Nephron progenitor cell (in vitro differentiated cells): ENCODE measurements around the gene GPR33.
A peak's percentile ranks its signal among the peaks of the same experiment; 100 is the strongest.

Source experiments
- DNase-seq: peaks from one replicate; pipeline ENCODE4 v3.0.0; 2021
- H3K27ac Mint-ChIP-seq: 2 replicates; pipeline ENCODE4 v1.8.0; 2021; ENCODE audit warnings: mild to moderate bottlenecking, moderate library complexity, mixed read lengths
- H3K27me3 Mint-ChIP-seq: 2 replicates; pipeline ENCODE4 v1.8.0; 2021; ENCODE audit warnings: mild to moderate bottlenecking, low read depth, mixed read lengths; ENCODE audit not compliant: poor library complexity
- H3K36me3 Mint-ChIP-seq: 2 replicates; pipeline ENCODE4 v1.8.0; 2021; ENCODE audit warnings: low read depth, mixed read lengths
- H3K4me1 Mint-ChIP-seq: 2 replicates; pipeline ENCODE4 v1.8.0; 2021; ENCODE audit warnings: mixed read lengths
- H3K4me3 Mint-ChIP-seq: 2 replicates; pipeline ENCODE4 v1.8.0; 2021; ENCODE audit warnings: mild to moderate bottlenecking, moderate library complexity, mixed read lengths
- H3K9me3 Mint-ChIP-seq: 2 replicates; pipeline ENCODE4 v1.8.0; 2021; ENCODE audit warnings: mild to moderate bottlenecking, moderate library complexity, mixed read lengths
- TF ChIP-seq, protein P1 (sequence below): fragments of 200-600 bp; sonication (generic); IDR thresholded peaks from 2 replicates; pipeline ENCODE4 v1.5.0; 2021; ENCODE audit warnings: antibody characterized with exemption

Gene GPR33

DNA sequence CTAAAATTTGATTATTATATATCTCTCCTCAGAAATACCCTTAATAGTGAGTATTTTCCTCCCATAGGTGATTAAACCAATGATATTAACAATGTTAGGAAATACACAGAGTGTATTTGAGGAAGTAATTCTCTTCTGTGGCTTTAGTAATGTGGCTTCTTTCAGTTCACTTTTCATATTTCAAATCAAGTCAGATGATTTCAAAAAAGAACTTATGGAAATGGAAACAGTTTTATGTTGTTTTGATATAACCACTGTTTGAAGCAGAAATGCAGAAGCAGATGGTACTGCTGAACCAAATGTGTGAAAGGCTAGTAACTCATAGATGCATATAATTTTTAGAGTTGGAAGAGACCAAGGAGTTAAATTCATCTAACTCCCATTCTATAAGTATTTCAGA is 1.9 kb upstream of the GPR33 start:
- Mint-ChIP-seq H3K4me3 (no peak overlapping the region), H3K27ac (no peak overlapping the region), H3K4me1 (no peaks in the 10 kb centered on the region), H3K27me3 (no peaks in the 10 kb centered on the region), H3K36me3 (no peaks in the 10 kb centered on the region), H3K9me3 (no peaks in the 10 kb centered on the region)
- TF ChIP-seq, protein P1, sequence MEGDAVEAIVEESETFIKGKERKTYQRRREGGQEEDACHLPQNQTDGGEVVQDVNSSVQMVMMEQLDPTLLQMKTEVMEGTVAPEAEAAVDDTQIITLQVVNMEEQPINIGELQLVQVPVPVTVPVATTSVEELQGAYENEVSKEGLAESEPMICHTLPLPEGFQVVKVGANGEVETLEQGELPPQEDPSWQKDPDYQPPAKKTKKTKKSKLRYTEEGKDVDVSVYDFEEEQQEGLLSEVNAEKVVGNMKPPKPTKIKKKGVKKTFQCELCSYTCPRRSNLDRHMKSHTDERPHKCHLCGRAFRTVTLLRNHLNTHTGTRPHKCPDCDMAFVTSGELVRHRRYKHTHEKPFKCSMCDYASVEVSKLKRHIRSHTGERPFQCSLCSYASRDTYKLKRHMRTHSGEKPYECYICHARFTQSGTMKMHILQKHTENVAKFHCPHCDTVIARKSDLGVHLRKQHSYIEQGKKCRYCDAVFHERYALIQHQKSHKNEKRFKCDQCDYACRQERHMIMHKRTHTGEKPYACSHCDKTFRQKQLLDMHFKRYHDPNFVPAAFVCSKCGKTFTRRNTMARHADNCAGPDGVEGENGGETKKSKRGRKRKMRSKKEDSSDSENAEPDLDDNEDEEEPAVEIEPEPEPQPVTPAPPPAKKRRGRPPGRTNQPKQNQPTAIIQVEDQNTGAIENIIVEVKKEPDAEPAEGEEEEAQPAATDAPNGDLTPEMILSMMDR: no peak
- no peak for DNase-seq

DNA sequence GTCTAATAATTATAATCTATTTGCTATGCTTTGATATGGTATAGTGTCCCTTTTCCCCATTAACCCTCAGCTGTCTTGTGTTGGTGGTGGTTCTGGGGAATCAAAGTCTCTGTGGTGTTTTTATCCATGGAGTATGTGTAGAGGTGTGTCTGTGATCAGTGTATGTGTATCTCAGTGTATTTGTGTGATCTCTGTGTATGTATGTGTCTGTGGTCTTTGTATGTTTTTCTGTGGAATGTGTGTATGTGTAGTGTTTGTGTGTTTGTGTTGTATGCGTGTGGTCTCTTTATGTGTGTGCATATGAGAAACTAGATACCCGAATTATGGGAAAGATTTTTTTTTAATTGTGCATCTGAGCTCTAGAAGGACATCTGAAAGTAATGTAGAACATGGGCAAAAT is 1.1 kb downstream of the GPR33 start:
- no peaks in the 10 kb centered on the region for H3K4me1 Mint-ChIP-seq
- DNase-seq: no peak
- peaks cover 3% of the 10 kb centered on the region for H3K27me3 Mint-ChIP-seq
- TF ChIP-seq, protein P1: no peak
- H3K9me3 Mint-ChIP-seq: no peaks in the 10 kb centered on the region
- peak overlapping the region; percentile 0 for H3K27ac Mint-ChIP-seq
- H3K36me3 Mint-ChIP-seq: no peaks in the 10 kb centered on the region
- H3K4me3 Mint-ChIP-seq: no peak overlapping the region

DNA sequence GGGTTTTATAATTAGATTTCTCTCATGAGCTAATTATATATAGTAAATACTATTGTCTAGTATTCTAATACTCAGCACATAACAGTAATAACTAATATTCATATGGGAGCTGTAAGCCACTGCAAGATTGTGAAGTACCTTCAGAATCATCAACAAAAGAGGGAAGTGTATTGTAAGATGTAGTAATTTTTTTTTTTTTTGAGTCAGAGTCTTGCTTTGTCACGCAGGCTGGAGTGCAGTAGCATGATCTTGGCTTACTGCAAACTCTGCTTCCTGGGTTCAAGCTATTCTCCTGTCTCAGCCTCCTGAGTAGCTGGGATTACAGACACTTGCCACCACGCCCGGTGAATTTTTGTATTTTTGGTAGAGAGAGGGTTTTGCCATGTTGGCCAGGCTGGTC is 3.1 kb downstream of the GPR33 start:
- TF ChIP-seq, protein P1: no peak
- H3K27me3 Mint-ChIP-seq: peaks cover 3% of the 10 kb centered on the region

DNA sequence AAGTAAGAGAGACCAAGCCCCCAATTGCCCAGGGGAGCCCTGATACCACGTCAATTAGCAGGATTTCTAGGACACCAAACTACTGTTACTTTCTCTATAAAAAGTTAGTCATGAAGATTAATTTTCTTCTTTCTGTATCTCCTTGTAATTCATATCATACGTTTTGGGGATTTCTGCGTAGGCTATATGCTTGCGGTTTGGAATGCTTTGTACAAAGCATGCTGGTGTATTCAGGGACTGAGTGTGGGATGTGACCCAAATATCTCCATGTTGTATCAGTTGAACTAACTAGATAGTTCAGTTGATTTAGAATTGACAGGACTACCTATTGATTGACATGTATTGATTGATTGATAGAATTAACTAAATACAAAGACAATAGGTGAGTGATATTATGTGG is 7.7 kb downstream of the GPR33 start:
- DNase-seq: no peak
- no peak overlapping the region for H3K4me3 Mint-ChIP-seq
- TF ChIP-seq, protein P1: no peak

More for the DNA sequence above, 3.1 kb downstream of the GPR33 start:
- H3K9me3 Mint-ChIP-seq: no peaks in the 10 kb centered on the region
- no peaks in the 10 kb centered on the region for H3K36me3 Mint-ChIP-seq
- H3K4me3 Mint-ChIP-seq: no peak overlapping the region
- no peaks in the 10 kb centered on the region for H3K4me1 Mint-ChIP-seq
- H3K27ac Mint-ChIP-seq: no peak overlapping the region
- no peak for DNase-seq

DNA sequence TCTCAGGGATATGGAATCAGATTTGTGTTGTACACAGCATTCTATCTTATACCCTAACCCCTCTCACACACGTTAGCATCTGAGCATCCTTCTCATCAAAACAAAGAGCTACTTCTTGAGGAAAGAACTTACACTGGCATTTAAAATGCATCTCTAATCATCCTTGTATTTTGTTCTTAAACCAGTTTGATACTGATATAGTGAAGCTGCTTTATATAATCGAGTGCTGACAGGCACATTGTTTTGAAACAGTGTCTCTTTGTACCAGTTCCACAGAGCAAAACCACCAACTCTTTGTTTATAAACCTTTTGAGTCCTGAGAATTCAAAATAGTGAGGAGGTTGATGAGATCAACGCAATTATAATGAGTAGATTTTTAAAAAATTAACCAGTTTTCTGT is 8.8 kb downstream of the GPR33 start:
- TF ChIP-seq, protein P1: no peak
- H3K4me3 Mint-ChIP-seq: no peak overlapping the region
- no peak overlapping the region for H3K27ac Mint-ChIP-seq
- DNase-seq: no peak
- peaks cover 2% of the 10 kb centered on the region for H3K36me3 Mint-ChIP-seq
- H3K27me3 Mint-ChIP-seq: peaks cover 8% of the 10 kb centered on the region
- H3K4me1 Mint-ChIP-seq: no peaks in the 10 kb centered on the region
- peaks cover 2% of the 10 kb centered on the region for H3K9me3 Mint-ChIP-seq

More for the DNA sequence above, 7.7 kb downstream of the GPR33 start:
- Mint-ChIP-seq H3K4me1 (no peaks in the 10 kb centered on the region), H3K27me3 (peaks cover 8% of the 10 kb centered on the region), H3K9me3 (no peaks in the 10 kb centered on the region), H3K27ac (no peak overlapping the region), H3K36me3 (no peaks in the 10 kb centered on the region)

DNA sequence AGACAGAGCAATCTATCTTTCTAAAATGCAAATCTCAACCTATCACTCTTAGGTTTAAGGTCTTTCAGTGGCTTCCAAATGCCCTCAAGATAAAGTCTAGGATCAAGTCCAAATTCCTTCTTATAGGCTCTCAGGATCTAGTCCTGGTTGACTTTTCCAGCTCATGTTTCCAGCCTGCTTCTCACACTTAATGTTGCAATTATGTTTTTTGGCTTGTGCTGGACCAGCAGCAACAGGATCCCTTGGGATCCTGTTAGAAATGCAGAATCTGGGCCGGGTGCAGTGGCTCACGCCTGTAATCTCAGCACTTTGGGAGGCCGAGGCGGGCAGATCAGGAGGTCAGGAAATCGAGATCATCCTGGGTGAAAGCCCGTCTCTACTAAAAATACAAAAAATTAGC is 10.6 kb downstream of the GPR33 start:
- TF ChIP-seq, protein P1: no peak
- no peak for DNase-seq
- Mint-ChIP-seq H3K4me1 (no peaks in the 10 kb centered on the region), H3K9me3 (peaks cover 14% of the 10 kb centered on the region), H3K36me3 (peaks cover 4% of the 10 kb centered on the region), H3K4me3 (no peak overlapping the region), H3K27ac (peak overlapping the region; percentile 37), H3K27me3 (peaks cover 4% of the 10 kb centered on the region)
